SK-N-SH treated with all-trans-retinoic acid at 6 μM for 48 hours (cell line): ENCODE results near the gene MSANTD4.

Experiments
- ATAC-seq: fragments of 200-7000 bp; cut with Tn5 transposase; 3 replicates; pipeline ENCODE4 v1.9.1; 2020; ENCODE audit warnings: mild to moderate bottlenecking, moderate library complexity
- ARNTL ChIP-seq: fragments of 450-650 bp; formaldehyde crosslinking; IDR thresholded peaks from 2 replicates; pipeline ENCODE4 v1.5.0; 2020; ENCODE audit warnings: low read depth, mild to moderate bottlenecking, moderate library complexity, borderline replicate concordance
- CREB5 ChIP-seq: fragments of 250-450 bp; sonication (Bioruptor Pico); IDR thresholded peaks from 2 replicates; pipeline ENCODE4 v1.5.1; 2020; ENCODE audit warnings: low read depth, mild to moderate bottlenecking, moderate library complexity
- CSDC2 ChIP-seq: fragments of 250-450 bp; sonication (Bioruptor Pico); IDR thresholded peaks from 2 replicates; pipeline ENCODE4 v1.5.0; 2020; ENCODE audit warnings: mild to moderate bottlenecking, moderate library complexity
- CSRNP3 ChIP-seq: fragments of 250-450 bp; sonication (Bioruptor Pico); IDR thresholded peaks from 2 replicates; pipeline ENCODE4 v1.5.1; 2021; ENCODE audit warnings: mild to moderate bottlenecking, moderate library complexity
- ESRRG ChIP-seq: fragments of 250-450 bp; sonication (Bioruptor Pico); IDR thresholded peaks from 2 replicates; pipeline ENCODE4 v1.6.1; 2021; ENCODE audit warnings: mild to moderate bottlenecking
- GLIS3 ChIP-seq: fragments of 250-450 bp; sonication (Bioruptor Pico); IDR thresholded peaks from 2 replicates; pipeline ENCODE4 v1.5.0; 2020; ENCODE audit warnings: mild to moderate bottlenecking, moderate library complexity
- ISL1 ChIP-seq: fragments of 250-450 bp; sonication (Bioruptor Pico); IDR thresholded peaks from 2 replicates; pipeline ENCODE4 v2.1.2; 2022; ENCODE audit warnings: mild to moderate bottlenecking, moderate library complexity
- OSR1 ChIP-seq: fragments of 250-450 bp; sonication (Bioruptor Pico); IDR thresholded peaks from 2 replicates; pipeline ENCODE4 v1.8.0; 2022; ENCODE audit warnings: moderate library complexity, mild to moderate bottlenecking, inconsistent platforms
- PATZ1 ChIP-seq: fragments of 250-450 bp; sonication (Bioruptor Pico); IDR thresholded peaks from 2 replicates; pipeline ENCODE4 v1.8.0; 2020; ENCODE audit warnings: mild to moderate bottlenecking, moderate library complexity, borderline replicate concordance
- POU6F1 ChIP-seq: fragments of 250-450 bp; sonication (Bioruptor Pico); IDR thresholded peaks from 2 replicates; pipeline ENCODE4 v1.8.0; 2021; ENCODE audit warnings: low read depth, mild to moderate bottlenecking, moderate library complexity, borderline replicate concordance
- RARB ChIP-seq: fragments of 250-450 bp; sonication (Bioruptor Pico); IDR thresholded peaks from 2 replicates; pipeline ENCODE4 v1.8.0; 2021; ENCODE audit warnings: mild to moderate bottlenecking, moderate library complexity
- SNAI2 ChIP-seq: fragments of 250-450 bp; sonication (Bioruptor Pico); IDR thresholded peaks from 2 replicates; pipeline ENCODE4 v1.5.0; 2020; ENCODE audit warnings: mild to moderate bottlenecking, moderate library complexity
- TCF4 ChIP-seq: fragments of 250-450 bp; sonication (Bioruptor Pico); IDR thresholded peaks from 2 replicates; pipeline ENCODE4 v1.8.0; 2021; ENCODE audit warnings: mild to moderate bottlenecking, moderate library complexity, borderline replicate concordance
- TSHZ2 ChIP-seq: fragments of 250-450 bp; sonication (Bioruptor Pico); IDR thresholded peaks from 2 replicates; pipeline ENCODE4 v1.5.0; 2020; ENCODE audit warnings: mild to moderate bottlenecking, moderate library complexity
- ZFP3 ChIP-seq: fragments of 250-450 bp; sonication (Bioruptor Pico); IDR thresholded peaks from 2 replicates; pipeline ENCODE4 v1.5.0; 2020; ENCODE audit warnings: mild to moderate bottlenecking, moderate library complexity
- ZFP30 ChIP-seq: fragments of 450-650 bp; formaldehyde crosslinking; IDR thresholded peaks from 2 replicates; pipeline ENCODE4 v1.5.0; 2022; ENCODE audit warnings: mild to moderate bottlenecking, moderate library complexity
- ZNF565 ChIP-seq: fragments of 450-650 bp; formaldehyde crosslinking; conservative IDR thresholded peaks from 2 replicates; pipeline ENCODE4 v1.5.0; 2020; ENCODE audit warnings: low read depth, mild to moderate bottlenecking, moderate library complexity
- ZNF70 ChIP-seq: fragments of 450-650 bp; formaldehyde crosslinking; IDR thresholded peaks from 2 replicates; pipeline ENCODE4 v1.5.0; 2020; ENCODE audit warnings: mild to moderate bottlenecking, moderate library complexity
- ZNF8 ChIP-seq: fragments of 450-650 bp; formaldehyde crosslinking; IDR thresholded peaks from 2 replicates; pipeline ENCODE4 v1.5.0; 2020; ENCODE audit warnings: mild to moderate bottlenecking, moderate library complexity

Gene MSANTD4

GRCh38 chr11:106014035-106014434 is 8.0 kb downstream of the MSANTD4 start:
- TF ChIP-seq RARB (CRISPR knock-in tag) (no peak), GLIS3 (no peak), CSRNP3 (CRISPR knock-in tag) (no peak), ZFP30 (CRISPR knock-in tag) (no peak), ZNF8 (CRISPR knock-in tag) (no peak), ZNF70 (CRISPR knock-in tag) (no peak), OSR1 (CRISPR knock-in tag) (no peak), ISL1 (CRISPR knock-in tag) (no peak), ESRRG (no peak), ARNTL (CRISPR knock-in tag) (no peak), ZFP3 (no peak), POU6F1 (CRISPR knock-in tag) (no peak), ZNF565 (CRISPR knock-in tag) (no peak), SNAI2 (CRISPR knock-in tag) (no peak), TCF4 (no peak), PATZ1 (CRISPR knock-in tag) (no peak)
- TF ChIP-seq, all 23 proteins: peak for 0
- no peak for ATAC-seq

- TF ChIP-seq TSHZ2 (CRISPR knock-in tag) (0 out of 2 replicates have a peak, but pooled peaks have one; percentile 26), ZNF70 (CRISPR knock-in tag) (no peak), POU6F1 (CRISPR knock-in tag) (no peak), PATZ1 (CRISPR knock-in tag) (no peak), TCF4 (no peak), CREB5 (CRISPR knock-in tag) (peak; percentile 90), ZFP3 (0 out of 2 replicates have a peak, but pooled peaks have one; percentile 32), ISL1 (CRISPR knock-in tag) (peak; percentile 64), CSDC2 (CRISPR knock-in tag) (no peak)
- peak; percentile 97 for ATAC-seq
Observed at GRCh38 chr11:106012744-106013143, 9.3 kb downstream of the MSANTD4 start.
